GM18502 (cell line): ENCODE data around the gene A4GALT.
"Not testable (repeated sequence)": the region's sequence is repeated elsewhere in the genome, so short reads cannot be mapped to it uniquely, and the experiment has no call there.

ENCODE experiments used
- ATAC-seq: cut with Tn5 transposase; IDR thresholded peaks from one replicate; pipeline ENCODE4 v1.9.1; 2021; ENCODE audit warnings: mild to moderate bottlenecking; ENCODE audit not compliant: unreplicated experiment, poor library complexity

A4GALT gene

GRCh38 chr22:42743501-42743991 lies 22.9 kb upstream of the A4GALT start:
- no peak for ATAC-seq

GRCh38 chr22:42742940-42743339 lies 22.3 kb upstream of the A4GALT start:
- no peak for ATAC-seq

- ATAC-seq = not testable (repeated sequence)
Observed at GRCh38 chr22:42740320-42740719, 19.6 kb upstream of the A4GALT start.

DNA sequence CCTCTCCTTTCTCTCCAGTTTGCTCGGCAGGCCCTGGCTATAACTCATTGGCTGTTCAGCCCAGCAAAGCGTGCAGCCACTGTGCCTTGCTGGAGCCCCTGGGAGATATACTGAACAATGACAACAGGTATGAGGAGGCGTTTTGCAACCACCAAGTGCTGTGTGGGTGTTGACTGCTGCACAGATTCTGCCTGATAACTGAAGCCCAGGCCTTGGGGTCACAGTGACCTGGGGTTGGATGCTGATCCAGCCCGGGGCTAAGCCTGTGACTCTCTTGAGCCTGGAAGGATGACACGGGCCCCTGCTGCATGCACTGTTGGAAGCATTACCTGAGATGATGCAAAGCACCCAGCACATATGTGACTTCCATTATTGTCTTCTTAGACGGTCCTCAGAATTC lies 13.7 kb upstream of the A4GALT start:
- ATAC-seq = no peak

DNA sequence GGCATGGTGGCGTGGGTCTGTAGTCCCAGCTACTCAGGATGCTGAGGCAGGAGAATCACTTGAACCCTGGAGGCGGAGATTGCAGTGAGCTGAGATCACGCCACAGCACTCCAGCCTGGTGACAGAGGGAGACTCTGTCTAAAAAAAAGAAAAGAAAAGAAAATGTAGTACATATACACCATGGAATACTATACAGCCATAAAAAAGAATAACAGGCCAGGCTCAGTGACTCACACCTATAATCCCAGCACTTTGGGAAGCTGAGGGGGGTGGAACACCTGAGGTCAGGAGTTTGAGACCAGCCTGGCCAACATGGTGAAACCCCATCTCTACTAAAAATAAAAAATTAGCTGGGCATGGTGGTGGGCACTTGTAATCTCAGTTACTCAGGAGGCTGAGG lies 12.7 kb upstream of the A4GALT start:
- ATAC-seq = not testable (repeated sequence)

- ATAC-seq = no peak
Observed at GRCh38 chr22:42732081-42732480, 11.4 kb upstream of the A4GALT start.

GRCh38 chr22:42726811-42727210 lies 6.1 kb upstream of the A4GALT start:
- no peak for ATAC-seq

GRCh38 chr22:42725606-42726355 lies 5.1 kb upstream of the A4GALT start:
- no peak for ATAC-seq

- no peak for ATAC-seq
Observed at GRCh38 chr22:42724062-42724461, 3.4 kb upstream of the A4GALT start.

GRCh38 chr22:42721045-42721434 lies 370 bp upstream of the A4GALT start:
- no peak for ATAC-seq

- ATAC-seq = no peak
Observed at GRCh38 chr22:42719656-42720262, 911 bp downstream of the A4GALT start.

DNA sequence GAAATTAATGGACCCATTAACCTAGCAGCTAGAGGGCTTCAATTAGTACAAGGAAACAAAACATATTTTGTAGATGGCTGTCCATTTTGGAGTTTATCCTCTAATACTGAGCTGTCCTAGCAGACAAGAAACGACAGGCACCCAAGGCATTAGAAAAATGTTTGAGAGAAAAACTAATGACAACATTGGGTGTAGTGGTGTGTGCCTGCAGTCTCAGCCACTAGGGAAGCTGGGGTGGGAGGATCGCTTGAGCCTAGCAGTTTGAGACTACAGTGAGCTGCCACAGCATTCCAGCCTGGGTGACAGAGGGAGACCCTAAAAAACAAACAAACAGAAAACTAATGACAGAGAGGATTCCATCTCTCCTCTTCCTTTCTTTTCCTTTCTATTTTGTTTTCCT lies 1.5 kb downstream of the A4GALT start:
- ATAC-seq = no peak

GRCh38 chr22:42717197-42717928 lies 3.3 kb downstream of the A4GALT start:
- ATAC-seq = peak; percentile 27

GRCh38 chr22:42716649-42717127 lies 4.0 kb downstream of the A4GALT start:
- peak; percentile 36 for ATAC-seq

DNA sequence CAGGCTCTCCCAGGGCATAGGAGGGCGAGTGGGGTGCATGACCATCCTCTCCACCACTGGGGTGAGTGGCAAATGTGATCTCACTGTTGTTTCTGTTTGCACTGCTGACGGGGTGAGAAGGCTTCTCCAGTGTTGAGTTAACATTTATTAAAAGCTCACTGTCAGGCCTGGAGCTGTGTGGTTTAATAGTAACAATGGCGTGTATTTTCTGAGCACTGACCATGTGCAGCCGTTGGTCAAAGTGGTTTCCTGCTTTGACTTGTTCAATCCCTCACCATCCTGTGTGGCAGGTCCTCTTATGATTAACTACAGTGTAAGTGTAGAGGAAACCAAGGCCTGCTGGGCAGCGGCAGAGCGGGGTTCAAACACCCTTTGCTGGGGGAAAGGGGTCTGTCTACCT lies 4.4 kb downstream of the A4GALT start:
- peak; percentile 33 for ATAC-seq

- no peak for ATAC-seq
Observed at GRCh38 chr22:42714768-42715390, 5.8 kb downstream of the A4GALT start.

- ATAC-seq = no peak
Observed at GRCh38 chr22:42714308-42714707, 6.4 kb downstream of the A4GALT start.

DNA sequence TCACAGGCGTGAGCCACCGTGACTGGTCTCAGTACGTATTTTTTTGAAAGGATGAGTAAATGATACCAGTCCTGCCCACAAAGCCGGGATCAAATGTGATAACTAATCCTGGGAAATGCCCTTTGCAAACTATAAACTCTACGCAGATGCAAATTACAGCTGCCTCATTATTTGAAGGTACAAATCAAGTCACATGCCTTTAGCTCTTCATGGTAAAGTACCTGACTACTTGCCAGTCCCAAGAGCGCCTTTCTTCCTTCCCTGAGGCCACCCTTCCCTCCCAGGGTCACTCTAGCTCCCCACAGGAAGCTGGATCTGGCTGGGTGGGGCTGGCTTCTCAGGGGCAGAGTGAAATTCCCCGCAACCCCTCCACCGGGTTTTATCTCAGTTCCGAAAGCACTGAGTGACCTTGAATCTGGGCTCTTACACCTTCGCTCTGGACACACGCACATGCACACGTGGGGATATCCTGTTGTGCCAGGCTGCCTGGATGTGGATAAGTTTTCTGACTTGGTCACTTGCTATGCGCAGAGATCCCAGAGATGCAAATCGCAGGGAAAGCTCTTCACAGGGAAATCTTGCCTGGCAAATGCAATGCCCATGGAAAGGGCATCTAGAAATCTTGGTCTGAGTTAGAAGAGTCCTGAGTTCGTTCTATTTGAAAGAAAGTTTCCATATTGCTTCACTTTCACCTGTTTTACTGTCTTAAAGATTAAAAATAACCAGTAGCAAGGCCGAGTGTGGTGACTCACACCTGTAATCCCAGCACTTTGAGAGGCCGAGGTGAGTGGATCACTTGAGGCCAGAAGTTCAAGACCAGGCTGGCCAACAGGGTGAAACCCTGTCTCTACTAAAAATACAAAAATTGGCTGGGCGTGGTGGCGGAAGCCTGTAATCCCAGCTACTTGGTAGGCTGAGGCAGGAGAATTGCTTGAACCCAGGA lies 8.5 kb downstream of the A4GALT start:
- ATAC-seq = no peak

DNA sequence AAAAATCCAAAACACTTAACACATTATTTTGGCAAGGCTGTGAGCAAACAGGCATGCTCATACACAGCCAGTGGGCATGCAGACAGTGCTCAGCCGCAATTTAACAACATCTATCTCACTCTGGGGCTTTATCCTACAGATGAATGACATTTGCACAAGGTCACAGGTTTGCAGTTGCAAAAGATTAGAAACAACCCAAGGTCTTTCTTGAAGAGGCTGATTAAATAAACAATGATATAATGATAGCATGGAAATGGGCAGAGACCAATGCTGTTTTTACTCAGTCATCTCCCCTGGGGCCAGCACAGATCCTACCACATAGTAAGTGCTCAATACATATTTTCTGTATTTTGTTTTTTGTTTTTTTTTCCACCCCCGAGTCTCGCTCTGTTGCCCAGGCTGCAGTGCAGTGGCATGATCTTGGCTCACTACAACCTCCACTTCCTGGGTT lies 9.4 kb downstream of the A4GALT start:
- no peak for ATAC-seq
